ENCODE results near the gene BRAF. TPM values are rescaled to one million over a fixed set of nuclear protein-coding genes. Genes with fewer than 3 reads are reported as not detected.

Gene BRAF
- total RNA-seq, 2 donors from 2014 or later = 45.7 to 46.7 TPM

DNA sequence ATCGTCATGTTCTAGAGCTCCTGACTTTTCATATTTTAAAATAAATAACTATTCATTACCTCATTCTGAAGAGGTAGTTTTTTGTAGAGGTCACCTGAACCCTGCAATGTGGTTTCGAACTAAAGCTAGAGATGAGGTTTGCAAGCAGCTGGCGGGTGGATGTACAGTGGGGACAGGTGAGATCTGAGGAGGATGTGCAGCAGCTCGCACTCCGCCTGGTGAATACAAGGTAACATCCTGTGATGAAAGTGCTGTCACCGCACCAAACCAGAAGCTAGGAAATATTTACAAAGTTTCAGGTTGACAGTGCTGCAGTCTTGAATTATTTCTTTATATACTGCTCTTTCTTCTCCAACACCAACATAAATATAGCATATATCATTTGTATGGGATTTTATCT, 201.7 kb downstream of the BRAF start:
- whole genome bisulfite sequencing, 2 experiments (ENCODE audit: insufficient coverage in 1 of 2, insufficient read length in 1 of 2) = 95 to 96% methylated on average over 4 to 6 of the region's 6 CpGs
- no peaks in the 10 kb centered on the region for H3K27me3 Mint-ChIP-seq (ENCODE audit: insufficient read depth)
- H3K4me1 Mint-ChIP-seq = peaks cover under 1% of the 10 kb centered on the region
- H3K36me3 Mint-ChIP-seq (ENCODE audit: low read depth) = peaks cover 16% of the 10 kb centered on the region
- no peaks in the 10 kb centered on the region for H3K9me3 Mint-ChIP-seq
- no peak overlapping the region for H3K4me3 Mint-ChIP-seq
- Histone ChIP-seq H3K4me3 (ENCODE audit: low read length) (no peak overlapping the region), H3K27ac (ENCODE audit: low read depth, low read length) (no peak overlapping the region), H3K36me3 (ENCODE audit: control insufficient read depth, insufficient read depth, low read length) (peaks cover 26% of the 10 kb centered on the region), H3K9ac (ENCODE audit: extremely low read depth, low read length, poor library complexity, severe bottlenecking) (no peak overlapping the region), H3K9me3 (ENCODE audit: control insufficient read depth, low read length) (no peaks in the 10 kb centered on the region), H3K4me1 (ENCODE audit: control insufficient read depth, insufficient read depth, low read length) (no peaks in the 10 kb centered on the region), H3K27me3 (ENCODE audit: control insufficient read depth, insufficient read depth, low read length, poor library complexity, severe bottlenecking) (no peaks in the 10 kb centered on the region)
- TF ChIP-seq, protein P1, sequence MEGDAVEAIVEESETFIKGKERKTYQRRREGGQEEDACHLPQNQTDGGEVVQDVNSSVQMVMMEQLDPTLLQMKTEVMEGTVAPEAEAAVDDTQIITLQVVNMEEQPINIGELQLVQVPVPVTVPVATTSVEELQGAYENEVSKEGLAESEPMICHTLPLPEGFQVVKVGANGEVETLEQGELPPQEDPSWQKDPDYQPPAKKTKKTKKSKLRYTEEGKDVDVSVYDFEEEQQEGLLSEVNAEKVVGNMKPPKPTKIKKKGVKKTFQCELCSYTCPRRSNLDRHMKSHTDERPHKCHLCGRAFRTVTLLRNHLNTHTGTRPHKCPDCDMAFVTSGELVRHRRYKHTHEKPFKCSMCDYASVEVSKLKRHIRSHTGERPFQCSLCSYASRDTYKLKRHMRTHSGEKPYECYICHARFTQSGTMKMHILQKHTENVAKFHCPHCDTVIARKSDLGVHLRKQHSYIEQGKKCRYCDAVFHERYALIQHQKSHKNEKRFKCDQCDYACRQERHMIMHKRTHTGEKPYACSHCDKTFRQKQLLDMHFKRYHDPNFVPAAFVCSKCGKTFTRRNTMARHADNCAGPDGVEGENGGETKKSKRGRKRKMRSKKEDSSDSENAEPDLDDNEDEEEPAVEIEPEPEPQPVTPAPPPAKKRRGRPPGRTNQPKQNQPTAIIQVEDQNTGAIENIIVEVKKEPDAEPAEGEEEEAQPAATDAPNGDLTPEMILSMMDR (conservative IDR thresholded peaks at IDR 0.05) = no peak
- no peak overlapping the region for H3K27ac Mint-ChIP-seq
- DNase-seq = no peak

DNA sequence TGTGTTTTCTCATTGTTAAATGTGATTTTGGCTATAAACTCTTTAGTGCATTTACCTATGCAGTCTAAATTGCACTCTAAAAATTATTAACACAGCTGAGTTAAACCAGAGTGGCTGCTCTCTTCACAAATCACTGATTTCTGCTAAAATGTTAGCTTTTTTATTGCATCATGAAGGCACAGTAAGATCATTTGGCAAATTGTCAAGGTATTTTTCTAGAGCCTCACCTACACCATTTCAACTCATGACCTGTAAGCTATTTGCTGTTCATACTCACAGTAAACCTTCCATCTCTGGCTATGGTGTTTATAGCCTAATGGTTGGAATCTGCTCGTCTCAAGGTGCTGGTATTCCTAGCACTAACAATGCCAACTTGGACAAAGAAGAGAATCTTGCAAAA, 202.5 kb downstream of the BRAF start:
- 96% methylated on average over 1 of the region's 1 CpG; no CpG with 5 or more reads in 1 of the 2 experiments for WGBS, 2 experiments (ENCODE audit: insufficient coverage in 1 of 2, insufficient read length in 1 of 2)
- Mint-ChIP-seq H3K27ac (no peak overlapping the region), H3K36me3 (ENCODE audit: low read depth) (peaks cover 16% of the 10 kb centered on the region), H3K4me1 (no peaks in the 10 kb centered on the region), H3K9me3 (no peaks in the 10 kb centered on the region), H3K4me3 (no peak overlapping the region), H3K27me3 (ENCODE audit: insufficient read depth) (no peaks in the 10 kb centered on the region)
- H3K27me3 ChIP-seq (ENCODE audit: control insufficient read depth, insufficient read depth, low read length, poor library complexity, severe bottlenecking) = no peaks in the 10 kb centered on the region
- no peak overlapping the region for H3K27ac ChIP-seq (ENCODE audit: low read depth, low read length)
- no peaks in the 10 kb centered on the region for H3K4me1 ChIP-seq (ENCODE audit: control insufficient read depth, insufficient read depth, low read length)
- TF ChIP-seq, protein P1 (conservative IDR thresholded peaks at IDR 0.05) = no peak
- H3K4me3 ChIP-seq (ENCODE audit: low read length) = no peak overlapping the region
- peaks cover 26% of the 10 kb centered on the region for H3K36me3 ChIP-seq (ENCODE audit: control insufficient read depth, insufficient read depth, low read length)
- no peak for DNase-seq
- H3K9me3 ChIP-seq (ENCODE audit: control insufficient read depth, low read length) = no peaks in the 10 kb centered on the region
- H3K9ac ChIP-seq (ENCODE audit: extremely low read depth, low read length, poor library complexity, severe bottlenecking) = no peak overlapping the region

DNA sequence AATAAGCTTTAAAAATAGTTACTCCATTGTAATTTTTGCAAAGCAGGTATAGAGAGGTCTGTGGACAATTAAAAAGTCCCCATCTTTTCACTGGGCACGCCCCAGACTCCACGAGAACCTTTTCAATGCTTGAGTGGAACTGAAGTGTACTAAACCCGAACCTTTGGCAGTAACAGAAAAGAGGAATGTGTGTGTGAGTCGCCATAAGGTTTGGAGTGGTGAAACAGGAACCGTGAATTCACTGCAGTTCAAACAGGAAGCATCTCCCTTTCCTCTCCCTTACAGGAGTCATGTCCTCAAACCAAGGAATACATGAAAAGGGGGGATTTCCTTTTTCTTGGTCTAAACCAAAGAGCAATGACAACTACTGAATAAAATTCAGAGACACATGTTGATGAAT, 205.0 kb downstream of the BRAF start:
- H3K36me3 Mint-ChIP-seq (ENCODE audit: low read depth) = peaks cover 20% of the 10 kb centered on the region
- no peak overlapping the region for H3K27ac Mint-ChIP-seq
- H3K27me3 Mint-ChIP-seq (ENCODE audit: insufficient read depth) = no peaks in the 10 kb centered on the region
- H3K9me3 ChIP-seq (ENCODE audit: control insufficient read depth, low read length) = peaks cover 16% of the 10 kb centered on the region
- H3K9me3 Mint-ChIP-seq = peaks cover 7% of the 10 kb centered on the region
- peaks cover 8% of the 10 kb centered on the region for H3K4me1 ChIP-seq (ENCODE audit: control insufficient read depth, insufficient read depth, low read length)
- no peak overlapping the region for H3K27ac ChIP-seq (ENCODE audit: low read depth, low read length)
- TF ChIP-seq, protein P1 (conservative IDR thresholded peaks at IDR 0.05) = no peak
- 92 to 93% methylated on average over 3 to 5 of the region's 5 CpGs for WGBS, 2 experiments (ENCODE audit: insufficient coverage in 1 of 2, insufficient read length in 1 of 2)
- H3K4me1 Mint-ChIP-seq = no peaks in the 10 kb centered on the region
- H3K9ac ChIP-seq (ENCODE audit: extremely low read depth, low read length, poor library complexity, severe bottlenecking) = no peak overlapping the region
- no peak overlapping the region for H3K4me3 Mint-ChIP-seq
- no peak overlapping the region for H3K4me3 ChIP-seq (ENCODE audit: low read length)
- no peaks in the 10 kb centered on the region for H3K27me3 ChIP-seq (ENCODE audit: control insufficient read depth, insufficient read depth, low read length, poor library complexity, severe bottlenecking)
- no peak for DNase-seq
- peaks cover 13% of the 10 kb centered on the region for H3K36me3 ChIP-seq (ENCODE audit: control insufficient read depth, insufficient read depth, low read length)

All from endodermal cell (in vitro differentiated cells).